ENCODE results near the gene HS2ST1.

DNA sequence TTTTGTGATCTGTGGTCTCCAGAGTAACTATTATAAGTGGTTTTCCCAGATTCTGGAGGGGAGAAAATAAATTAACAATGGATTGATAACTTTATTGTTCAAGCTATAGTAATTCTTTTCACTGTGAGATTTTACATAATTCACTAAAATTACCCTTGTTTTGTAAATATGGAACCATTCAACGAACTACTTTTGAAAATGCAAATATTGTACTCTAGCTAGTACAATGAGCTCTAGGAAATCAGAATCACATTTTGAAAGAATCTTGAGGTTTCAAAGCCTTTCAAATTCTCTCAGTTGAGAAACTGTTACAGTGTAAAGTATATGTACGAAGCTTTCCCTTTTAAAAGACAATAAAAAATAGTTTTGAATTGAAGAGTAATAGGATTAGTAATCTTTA, 119.9 kb downstream of the HS2ST1 start:
- TF ChIP-seq, protein P1, sequence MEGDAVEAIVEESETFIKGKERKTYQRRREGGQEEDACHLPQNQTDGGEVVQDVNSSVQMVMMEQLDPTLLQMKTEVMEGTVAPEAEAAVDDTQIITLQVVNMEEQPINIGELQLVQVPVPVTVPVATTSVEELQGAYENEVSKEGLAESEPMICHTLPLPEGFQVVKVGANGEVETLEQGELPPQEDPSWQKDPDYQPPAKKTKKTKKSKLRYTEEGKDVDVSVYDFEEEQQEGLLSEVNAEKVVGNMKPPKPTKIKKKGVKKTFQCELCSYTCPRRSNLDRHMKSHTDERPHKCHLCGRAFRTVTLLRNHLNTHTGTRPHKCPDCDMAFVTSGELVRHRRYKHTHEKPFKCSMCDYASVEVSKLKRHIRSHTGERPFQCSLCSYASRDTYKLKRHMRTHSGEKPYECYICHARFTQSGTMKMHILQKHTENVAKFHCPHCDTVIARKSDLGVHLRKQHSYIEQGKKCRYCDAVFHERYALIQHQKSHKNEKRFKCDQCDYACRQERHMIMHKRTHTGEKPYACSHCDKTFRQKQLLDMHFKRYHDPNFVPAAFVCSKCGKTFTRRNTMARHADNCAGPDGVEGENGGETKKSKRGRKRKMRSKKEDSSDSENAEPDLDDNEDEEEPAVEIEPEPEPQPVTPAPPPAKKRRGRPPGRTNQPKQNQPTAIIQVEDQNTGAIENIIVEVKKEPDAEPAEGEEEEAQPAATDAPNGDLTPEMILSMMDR (conservative IDR thresholded peaks at IDR 0.05; ENCODE audit: low read length), result no peak
- TF ChIP-seq EZH2phosphoT487 (IDR thresholded peaks at IDR 0.05; ENCODE audit: borderline replicate concordance), result no peak
